Fibroblast of peridontal ligament (primary cell): Measurements from ENCODE around the gene UBTD2.
"Not testable (repeated sequence)": the region's sequence is repeated elsewhere in the genome, so short reads cannot be mapped to it uniquely, and the experiment has no call there.

ENCODE experiments used
- DNase-seq: peaks from one replicate; pipeline ENCODE4 v3.0.0-alpha.2; 2010; ENCODE audit errors: extremely low read depth

Gene UBTD2

DNA sequence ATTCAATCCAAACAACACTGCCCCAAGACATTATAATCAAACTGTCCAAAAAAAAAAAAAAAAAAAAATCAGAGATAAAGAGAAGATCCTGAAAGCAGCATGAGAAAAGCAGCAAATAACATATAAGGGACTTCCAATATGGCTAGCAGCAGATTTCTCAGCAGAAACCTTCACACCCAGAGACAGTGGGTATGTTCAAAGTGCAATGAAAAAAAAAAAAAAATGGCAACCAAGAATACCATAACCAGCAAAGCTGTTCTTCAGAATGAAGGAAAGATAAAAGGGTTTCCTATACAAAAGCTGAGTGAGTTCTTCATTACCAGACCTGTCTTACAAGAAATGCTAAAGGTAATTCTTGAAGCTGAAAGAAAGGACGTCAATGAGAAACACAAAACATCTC is 32.1 kb downstream of the UBTD2 start:
- no peak for DNase-seq

DNA sequence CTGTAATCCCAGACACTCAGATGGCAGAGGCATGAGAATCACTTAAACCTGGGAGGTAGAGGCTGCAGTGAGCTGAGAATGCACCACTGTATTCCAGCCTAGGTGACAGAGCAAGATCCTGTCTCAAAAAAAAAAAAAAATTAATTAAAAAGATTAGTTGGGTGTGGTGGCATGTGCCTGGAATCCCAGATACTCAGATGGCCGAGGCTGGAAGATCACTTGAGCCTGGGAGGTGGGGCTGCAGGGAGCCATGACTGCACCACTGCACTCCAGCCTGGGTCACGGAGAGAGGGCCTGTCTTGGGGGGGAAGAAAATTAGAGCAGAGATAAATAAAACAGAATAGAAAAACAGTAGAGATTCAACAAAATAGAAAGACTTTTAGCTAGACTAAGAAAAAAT is 34.9 kb downstream of the UBTD2 start:
- no peak for DNase-seq

DNA sequence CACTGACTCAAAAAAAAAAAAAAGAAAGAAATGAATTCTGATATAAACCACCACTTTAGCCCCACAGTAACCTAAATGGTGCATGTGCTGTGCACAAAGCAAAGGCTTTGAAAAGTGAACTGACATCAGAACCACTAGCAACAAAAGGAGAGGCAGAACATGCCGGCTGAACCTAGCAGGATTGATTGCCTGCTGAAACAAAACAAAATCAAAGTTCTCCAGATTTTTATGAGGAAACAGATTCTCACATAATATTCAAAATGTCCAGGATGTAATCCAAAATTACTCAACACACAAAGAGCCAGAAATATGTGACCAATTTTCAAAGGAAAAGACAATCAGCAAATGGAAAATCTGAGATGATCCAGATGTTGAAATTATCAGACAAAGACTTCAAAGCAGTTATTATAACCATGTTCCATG is 37.9 kb downstream of the UBTD2 start:
- DNase-seq = peak; percentile 70

DNA sequence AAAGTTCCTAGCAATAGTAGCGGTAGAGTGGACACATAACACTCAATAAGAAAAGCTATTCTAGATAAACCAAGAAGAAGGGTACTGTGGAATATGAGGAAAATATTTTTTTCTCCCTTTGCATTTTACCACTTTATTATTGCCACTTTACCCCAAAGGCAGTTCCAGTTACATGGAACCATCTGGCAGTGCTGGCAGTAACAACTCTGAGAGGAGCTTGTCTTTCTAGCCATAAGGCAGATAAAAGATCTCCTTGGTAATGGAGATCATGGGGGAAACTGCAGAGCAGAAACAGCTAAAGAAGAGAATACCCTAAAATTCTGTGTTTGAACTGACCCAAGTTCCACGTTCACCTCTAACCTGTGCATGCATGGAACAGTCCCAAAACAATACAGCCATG is 38.5 kb downstream of the UBTD2 start:
- DNase-seq = no peak

DNA sequence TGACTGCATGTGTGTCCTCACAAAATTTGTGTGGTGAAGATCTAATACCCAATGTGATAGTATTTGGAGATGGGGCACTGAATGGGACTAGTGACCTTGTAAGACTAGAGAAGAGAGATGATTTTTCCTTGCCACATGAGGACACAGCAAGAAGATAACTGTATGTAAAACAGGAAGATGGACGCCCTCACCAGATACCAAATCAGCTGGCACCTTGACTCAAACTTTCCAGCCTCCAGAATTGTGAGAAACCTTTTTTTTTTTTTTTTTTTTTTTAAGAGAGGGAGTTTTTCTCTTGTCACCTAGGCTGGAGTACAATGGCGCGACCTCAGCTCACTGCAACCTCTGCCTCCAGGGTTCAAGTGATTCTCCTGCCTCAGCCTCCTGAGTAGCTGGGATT is 40.3 kb downstream of the UBTD2 start:
- no peak for DNase-seq

DNA sequence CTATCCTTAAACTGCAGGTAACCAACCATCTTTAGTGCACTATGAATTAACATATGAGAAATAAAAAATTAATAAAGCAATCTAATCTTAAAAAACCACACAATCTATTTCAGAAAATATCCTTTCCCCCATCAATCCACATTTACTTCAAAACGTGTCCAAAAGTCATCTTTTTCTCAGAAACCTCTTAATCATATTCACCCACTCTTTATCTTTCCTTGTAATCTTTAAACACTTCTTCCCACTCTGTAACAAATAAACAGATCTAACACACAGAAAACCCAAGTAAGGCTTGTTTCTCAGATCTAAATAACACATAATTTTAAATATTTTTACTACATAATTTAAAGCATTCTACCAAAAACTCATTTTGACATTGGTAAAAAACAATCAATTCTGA is 45.2 kb downstream of the UBTD2 start:
- no peak for DNase-seq

DNA sequence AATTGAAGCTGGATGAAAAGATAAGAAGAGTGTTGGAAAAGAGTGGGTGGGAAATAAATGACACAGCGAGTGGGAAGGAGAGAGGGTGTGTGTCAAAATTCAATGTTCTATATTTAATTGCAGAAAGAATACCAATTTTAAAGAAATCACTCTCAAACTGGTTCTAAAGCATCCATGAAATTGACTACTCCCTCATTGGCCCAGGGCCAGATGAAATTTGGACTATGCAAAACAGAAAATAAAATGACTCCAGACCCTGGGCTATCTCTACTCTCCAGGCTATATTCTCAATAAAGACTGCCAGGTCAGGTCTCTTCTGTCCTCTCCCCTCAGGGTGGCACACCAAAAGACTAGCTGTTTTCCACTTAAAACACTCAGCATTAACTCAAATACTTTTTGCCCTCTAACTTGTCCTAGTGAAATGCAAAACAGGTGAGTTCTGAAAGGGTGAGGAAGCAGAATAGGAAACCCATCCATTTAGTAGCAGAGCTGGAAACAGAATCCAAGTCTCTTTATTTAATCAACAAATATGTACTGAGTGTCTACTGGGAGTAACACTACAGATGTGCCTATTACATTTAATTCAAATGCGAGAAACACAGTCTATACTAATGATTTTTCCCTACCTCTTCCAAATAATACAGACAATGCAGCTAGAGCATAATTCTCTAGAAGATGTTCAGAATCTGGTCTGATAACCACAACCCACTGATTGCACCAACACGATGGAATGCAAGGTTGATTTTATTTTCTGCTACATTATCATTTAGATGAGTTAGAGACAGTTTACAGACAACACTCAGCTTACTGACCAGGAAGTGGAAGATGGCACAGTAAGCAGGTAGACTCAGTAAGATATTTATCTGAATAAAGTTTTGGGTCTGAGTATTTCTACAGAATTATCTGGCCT is 47.5 kb downstream of the UBTD2 start:
- peak; percentile 10 for DNase-seq

DNA sequence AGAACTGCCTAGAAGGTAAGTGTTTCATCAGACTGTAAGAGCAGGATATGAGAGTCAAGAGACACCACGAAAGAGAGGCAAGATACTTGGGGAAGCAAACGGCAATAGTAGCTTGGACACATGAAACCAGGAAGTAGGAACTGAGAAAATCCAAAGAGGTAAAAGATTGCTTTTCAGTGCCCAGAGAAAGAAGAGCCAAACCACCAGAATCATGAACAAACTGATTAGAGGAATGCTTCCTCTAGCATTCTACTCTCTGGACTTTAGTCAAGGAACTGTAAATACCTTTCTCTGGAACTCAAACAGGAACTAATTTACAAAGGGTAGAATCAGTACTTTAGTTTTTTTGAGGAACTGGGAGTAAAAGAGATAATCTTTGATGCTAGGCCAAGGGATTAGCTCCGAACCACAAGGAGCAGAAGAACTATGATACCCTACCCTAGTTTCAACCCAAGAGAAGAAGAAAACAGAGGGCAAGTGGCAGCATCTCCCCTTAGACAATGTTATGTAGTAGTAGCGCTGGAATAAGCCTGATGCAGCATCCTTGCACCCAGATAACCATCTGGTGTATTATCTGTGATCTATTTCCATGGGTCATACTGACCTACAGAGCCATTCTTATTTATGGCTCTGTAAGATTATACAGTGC is 48.3 kb downstream of the UBTD2 start:
- peak; percentile 72 for DNase-seq

DNA sequence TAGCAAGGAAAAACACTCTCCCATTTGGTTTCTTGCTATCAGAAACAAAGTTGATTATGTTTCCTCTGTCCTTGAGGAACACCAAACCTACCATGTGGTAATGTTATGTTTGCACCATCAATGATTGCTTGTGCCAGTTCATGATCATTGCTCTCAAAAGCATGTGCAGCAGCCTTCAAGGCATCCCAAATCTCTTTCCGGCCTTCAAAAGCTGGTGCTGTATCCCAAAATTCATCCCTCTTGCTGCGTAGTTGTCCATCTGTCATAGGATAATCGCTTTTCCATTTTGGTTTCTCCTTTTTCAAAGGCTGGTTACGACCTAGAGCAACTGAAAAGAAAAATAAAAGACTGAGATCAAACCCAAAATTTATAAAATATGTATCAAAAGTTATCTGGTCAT is 49.5 kb downstream of the UBTD2 start:
- DNase-seq = no peak

DNA sequence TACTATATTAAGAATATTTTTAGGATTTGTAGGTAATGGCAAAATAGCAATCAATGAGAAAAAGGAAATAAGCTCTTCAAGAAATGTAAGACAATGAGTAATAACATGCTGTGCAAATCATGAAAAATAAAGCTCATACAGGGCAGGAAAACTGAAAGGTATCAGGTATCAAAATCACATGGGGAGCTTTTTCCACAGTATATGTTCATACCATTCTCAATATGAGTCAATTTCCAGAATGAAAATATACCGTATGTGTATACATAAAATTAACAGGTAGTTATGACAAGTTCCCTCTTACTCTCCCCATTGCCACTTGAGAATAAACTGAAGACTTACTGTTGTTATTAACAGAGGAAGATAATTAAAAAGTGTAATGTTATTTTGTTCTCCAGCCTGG is 53.7 kb downstream of the UBTD2 start:
- no peak for DNase-seq

DNA sequence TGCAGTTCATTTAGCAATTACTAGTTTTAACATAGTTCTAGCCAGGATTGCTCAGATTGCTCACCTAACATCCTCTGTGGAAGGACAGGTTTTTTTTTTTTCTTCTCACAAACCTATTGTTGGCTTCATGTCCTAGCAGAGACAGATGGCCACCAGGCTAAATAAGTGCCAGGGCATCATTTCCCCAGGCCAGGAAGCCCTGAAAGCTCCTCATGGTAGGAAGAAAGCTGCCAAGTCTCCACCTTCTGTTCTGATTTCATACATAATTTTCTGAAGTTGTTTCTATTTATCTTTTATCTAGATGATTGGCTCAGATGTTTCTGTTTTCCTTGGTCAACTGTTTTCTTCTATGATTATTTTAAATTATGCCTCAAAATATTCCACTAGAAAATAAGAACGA is 58.6 kb downstream of the UBTD2 start:
- no peak for DNase-seq

DNA sequence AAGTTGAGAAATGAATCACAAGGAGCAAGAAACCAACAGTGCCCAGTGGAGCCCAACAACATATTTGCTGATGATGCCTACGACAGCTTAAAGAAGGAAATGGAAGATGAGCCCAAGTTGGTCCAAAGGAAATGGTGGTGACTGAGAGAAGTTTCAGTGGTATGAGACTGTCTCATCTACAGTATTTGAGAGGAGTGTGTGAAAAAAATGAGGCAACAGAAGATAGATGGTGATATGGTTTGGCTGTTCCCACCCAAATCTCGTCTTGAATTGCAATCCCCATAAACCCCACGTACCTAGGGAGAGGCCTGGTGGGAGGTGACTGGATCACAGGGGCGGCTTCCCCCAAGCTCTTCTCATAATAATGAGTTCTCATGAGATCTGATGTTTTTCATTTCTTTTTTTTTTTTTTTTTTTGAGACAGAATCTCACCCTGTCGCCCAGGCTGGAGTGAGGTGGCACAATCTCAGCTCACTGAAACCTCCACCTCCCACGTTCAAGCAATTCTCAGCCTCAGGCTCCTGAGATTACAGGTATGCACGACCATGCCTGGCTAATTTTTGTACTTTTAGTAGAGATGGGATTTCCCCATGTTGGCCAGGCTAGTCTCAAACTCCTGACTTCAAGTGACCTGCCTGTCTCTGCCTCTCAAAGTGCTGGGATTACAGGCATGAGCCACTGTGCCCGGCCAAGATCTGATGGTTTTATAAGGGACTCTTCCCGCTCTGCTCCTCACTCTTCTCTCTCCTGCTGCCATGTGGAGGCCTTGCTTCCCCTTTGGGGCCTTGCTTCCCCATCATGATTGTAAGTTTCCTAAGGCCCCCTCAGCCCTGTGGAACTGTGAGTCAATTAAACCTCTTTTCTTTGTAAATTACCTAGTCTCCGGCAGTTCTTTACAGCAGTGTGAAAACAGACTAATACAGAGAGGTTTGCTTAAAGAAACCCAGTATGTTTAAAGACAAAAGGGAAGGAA is 59.4 kb downstream of the UBTD2 start:
- no peak for DNase-seq

DNA sequence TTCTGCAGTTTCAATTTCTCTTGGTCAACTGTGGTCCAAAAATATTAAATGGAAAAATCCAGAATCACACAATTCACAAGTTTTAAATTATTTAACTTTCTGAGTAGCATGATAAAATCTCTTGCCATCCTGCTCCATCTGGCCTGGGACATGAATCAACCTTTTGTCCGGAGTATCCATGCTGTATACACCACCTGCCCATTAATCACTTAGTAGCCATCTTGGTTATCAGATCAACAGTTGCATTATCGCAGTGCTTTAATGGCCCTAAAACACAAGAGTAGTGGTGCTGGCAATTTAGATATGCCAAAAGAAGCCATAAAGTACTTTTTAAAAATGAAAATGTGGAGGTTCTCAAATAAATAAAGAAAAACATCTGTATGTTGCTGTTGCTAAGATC is 64.3 kb downstream of the UBTD2 start:
- DNase-seq = no peak

DNA sequence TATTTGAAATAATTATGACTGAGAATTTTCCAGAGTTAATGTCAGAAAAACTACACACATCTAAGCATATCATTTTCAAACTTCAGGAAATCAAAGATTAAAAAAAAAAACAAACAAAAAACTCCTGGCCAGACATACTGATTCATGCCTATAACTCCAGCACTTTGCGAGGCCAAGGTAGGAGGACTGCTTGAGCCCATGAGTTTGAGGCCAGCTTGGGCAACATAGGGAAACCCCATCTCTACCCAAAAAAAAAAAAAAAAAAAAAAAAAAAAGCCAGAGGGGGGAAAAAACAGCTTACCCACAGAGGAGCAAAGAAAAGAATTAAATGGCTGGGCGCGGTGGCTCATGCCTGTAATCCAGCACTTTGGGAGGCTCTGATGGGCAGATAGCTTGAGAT is 67.2 kb downstream of the UBTD2 start:
- DNase-seq = no peak

DNA sequence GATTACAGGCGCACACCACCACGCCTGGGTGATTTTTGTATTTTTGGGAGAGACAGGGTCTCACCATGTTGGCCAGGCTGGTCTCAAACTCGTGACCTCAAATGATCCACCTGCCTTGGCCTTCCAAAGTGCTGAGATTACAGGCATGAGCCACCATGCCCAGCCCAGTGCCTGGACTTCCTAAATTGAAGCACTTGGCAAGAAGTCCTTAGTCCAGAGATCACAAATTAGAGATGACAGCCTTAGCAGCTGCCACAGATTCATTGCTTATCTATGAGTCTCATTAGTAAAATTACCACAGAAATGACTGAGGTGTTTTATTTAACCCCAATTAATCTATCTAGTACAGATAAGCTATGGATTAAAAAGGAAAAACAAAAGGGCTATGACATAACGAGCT is 70.4 kb downstream of the UBTD2 start:
- DNase-seq = no peak

DNA sequence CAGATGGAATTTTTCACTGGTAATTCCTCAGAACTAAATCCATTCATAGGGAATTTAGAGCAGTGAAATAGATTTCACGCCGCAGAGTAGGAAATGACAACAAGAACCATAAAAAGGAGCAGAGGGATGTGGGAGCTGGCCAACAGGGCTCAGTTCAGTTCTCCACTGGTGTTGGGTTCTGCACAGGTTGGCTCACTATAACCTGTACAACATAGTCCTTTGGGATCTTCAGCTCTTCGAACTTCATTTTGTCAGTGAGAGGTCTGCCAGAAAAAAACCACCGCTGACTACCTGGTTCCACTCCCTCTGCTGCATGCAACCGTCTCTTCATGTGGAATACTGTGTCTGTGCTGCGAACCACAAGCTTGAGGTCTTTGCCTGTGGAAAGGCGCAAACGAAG is 71.9 kb downstream of the UBTD2 start:
- DNase-seq = no peak

DNA sequence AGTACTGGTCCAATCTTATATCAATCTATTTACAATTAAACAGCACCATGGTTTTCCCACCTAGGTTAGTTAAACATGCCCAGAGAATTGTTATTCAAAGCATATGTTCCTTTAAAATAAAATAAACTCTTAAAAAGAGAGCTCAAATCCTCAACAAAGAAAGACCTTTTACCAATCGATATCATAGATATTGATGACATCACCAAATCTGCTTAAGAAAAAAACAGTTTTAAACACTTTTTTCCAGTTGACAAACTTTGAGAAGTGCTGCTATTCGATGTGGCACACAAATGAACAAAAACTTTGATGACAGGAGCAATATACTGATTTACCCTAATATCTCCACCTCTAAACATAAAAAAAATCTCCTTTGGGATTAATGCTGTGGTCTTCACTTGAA is 73.8 kb downstream of the UBTD2 start:
- no peak for DNase-seq

DNA sequence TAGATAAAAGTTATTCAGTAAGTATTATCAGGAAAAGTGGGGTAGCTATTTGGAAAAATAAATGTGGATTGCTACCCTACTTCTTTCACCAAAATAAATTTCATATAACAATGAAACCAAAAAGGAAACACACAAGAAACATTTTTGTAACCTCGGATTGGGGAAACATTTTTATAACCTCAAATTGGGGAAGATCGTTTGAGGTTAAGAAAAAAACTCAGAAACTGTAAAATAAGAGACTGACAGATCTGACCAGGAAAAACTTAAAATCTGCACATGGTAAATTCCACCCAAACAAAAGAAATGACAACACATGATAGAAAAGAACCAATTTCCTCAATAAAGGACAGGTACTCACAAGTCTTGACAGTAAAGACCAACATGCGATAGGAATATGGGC is 76.1 kb downstream of the UBTD2 start:
- DNase-seq = no peak

DNA sequence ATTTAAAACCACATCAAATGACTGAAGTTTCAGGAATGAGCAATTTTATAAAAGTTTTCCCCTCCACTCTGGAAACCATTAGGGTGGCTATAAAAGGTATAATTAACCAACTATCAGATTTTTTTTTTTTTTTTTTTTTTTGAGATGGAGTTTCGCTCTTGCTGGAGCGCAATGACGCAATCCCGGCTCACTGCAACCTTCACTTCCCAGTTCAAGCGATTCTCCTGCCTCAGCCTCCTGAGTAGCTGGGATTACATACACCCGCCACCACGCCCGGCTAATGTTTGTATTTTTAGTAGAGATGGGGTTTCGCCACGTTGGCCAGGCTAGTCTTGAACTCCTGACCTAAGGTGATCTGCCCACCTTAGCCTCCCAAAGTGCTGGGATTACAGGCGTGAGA is 77.6 kb downstream of the UBTD2 start:
- DNase-seq = not testable (repeated sequence)

DNA sequence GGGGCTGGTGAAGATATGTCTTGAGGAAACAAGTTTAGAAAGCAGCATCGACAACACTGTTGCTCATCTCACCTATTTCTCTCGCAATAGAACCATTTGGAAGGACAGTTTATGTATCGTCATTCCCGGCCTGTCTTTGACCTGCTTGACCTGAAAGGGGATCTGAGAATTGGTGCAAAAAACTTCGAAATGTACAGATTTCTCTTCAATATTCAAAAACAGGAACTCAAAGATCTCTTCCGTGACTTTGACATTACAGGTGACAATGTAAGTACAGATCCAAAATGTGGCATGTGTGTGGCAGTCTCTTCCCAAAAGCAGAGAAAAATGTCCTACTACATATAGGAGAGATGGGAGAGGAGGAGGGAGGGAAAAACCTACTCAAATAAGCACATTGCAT is 83.1 kb downstream of the UBTD2 start:
- no peak for DNase-seq

DNA sequence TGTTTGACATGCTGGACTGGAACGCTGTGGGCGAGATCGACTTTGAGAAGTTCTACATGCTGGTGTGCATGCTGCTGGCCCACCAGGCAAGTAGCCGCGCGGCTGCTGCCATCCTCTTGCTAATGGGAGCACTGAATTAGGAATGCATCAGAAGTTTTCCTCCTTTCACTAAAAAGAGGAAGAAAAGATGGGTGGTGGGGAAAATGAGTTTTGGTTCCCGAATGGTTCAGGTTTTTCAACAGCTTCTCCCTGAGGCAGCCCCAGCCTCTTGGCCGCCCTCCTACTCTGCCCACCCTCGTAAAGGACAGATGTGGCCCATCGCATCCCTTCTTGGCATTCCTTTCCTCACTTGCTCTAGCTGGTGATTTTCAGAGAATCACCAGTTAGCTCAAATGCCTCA is 84.1 kb downstream of the UBTD2 start:
- no peak for DNase-seq

DNA sequence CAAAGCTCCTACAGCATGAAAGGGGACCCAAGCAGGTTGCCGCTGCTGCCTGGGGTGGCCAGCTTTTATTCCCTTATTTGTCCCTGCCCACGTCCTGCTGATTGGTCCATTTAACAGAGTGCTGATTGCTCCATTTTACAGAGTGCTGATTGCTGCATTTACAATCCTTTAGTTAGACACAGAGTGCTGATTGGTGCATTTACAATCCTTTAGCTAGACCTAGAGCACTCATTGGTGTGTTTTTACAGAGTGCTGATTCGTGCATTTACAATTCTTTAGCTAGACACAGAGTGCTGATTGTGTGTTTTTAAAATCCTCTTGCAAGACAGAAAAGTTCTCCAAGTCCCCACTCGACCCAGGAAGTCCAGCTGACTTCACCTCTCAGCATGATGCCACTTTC is 85.8 kb downstream of the UBTD2 start:
- not testable (repeated sequence) for DNase-seq
